ENCODE data around the gene STX11.
A peak's percentile ranks its signal among the peaks of the same experiment; 100 is the strongest.

Gene STX11

GRCh38 chr6:144215932-144216667, 65.8 kb downstream of the STX11 start:
- Histone ChIP-seq H3K9me3 (ENCODE audit: control insufficient read depth, insufficient read depth, low read length) (0 out of 2 replicates have a peak, but pooled peaks cover 3% of the 10 kb centered on the region), H3K27me3 (ENCODE audit: control insufficient read depth, low read length) (no peaks in the 10 kb centered on the region), H3K9me2 (replicated peaks; ENCODE audit: control insufficient read depth, low read length) (no peaks in the 10 kb centered on the region), H3K4me3 (ENCODE audit: low read length) (peak overlapping the region; percentile 74), H3F3A (ENCODE audit: control insufficient read depth, insufficient read depth) (no peaks in the 10 kb centered on the region), H3K4me2 (ENCODE audit: low read length) (peak overlapping the region; percentile 95), H4K20me1 (ENCODE audit: control insufficient read depth, insufficient read depth, low read depth, low read length) (no peaks in the 10 kb centered on the region), H3K79me2 (ENCODE audit: control insufficient read depth, low read length) (no peaks in the 10 kb centered on the region), H3K27ac (ENCODE audit: low read depth, low read length) (peak overlapping the region; percentile 55), H3K36me3 (ENCODE audit: control insufficient read depth, low read length) (no peaks in the 10 kb centered on the region), H3K4me1 (ENCODE audit: control insufficient read depth, low read length) (peaks cover 17% of the 10 kb centered on the region)
- TF ChIP-seq CTCF (IDR thresholded peaks at IDR 0.05; ENCODE audit: low read depth, low read length, poor library complexity, severe bottlenecking) (peak; percentile 66), EZH2phosphoT487 (IDR thresholded peaks at IDR 0.05; ENCODE audit: borderline replicate concordance, low read length) (no peak)

GRCh38 chr6:144216668-144217218, 66.4 kb downstream of the STX11 start:
- Histone ChIP-seq H3K9me3 (ENCODE audit: control insufficient read depth, insufficient read depth, low read length) (0 out of 2 replicates have a peak, but pooled peaks cover 3% of the 10 kb centered on the region), H3K36me3 (ENCODE audit: control insufficient read depth, low read length) (no peaks in the 10 kb centered on the region), H3K27ac (ENCODE audit: low read depth, low read length) (no peak overlapping the region), H3K27me3 (ENCODE audit: control insufficient read depth, low read length) (no peaks in the 10 kb centered on the region), H3K9me2 (replicated peaks; ENCODE audit: control insufficient read depth, low read length) (no peaks in the 10 kb centered on the region), H3F3A (ENCODE audit: control insufficient read depth, insufficient read depth) (no peaks in the 10 kb centered on the region), H4K20me1 (ENCODE audit: control insufficient read depth, insufficient read depth, low read depth, low read length) (no peaks in the 10 kb centered on the region), H3K79me2 (ENCODE audit: control insufficient read depth, low read length) (no peaks in the 10 kb centered on the region), H3K4me2 (ENCODE audit: low read length) (peak overlapping the region; percentile 95), H3K4me1 (ENCODE audit: control insufficient read depth, low read length) (peaks cover 17% of the 10 kb centered on the region), H3K4me3 (ENCODE audit: low read length) (peak overlapping the region; percentile 74)
- TF ChIP-seq CTCF (IDR thresholded peaks at IDR 0.05; ENCODE audit: low read depth, low read length, poor library complexity, severe bottlenecking) (no peak), EZH2phosphoT487 (IDR thresholded peaks at IDR 0.05; ENCODE audit: borderline replicate concordance, low read length) (no peak)

GRCh38 chr6:144217264-144217663, 66.9 kb downstream of the STX11 start:
- H3K4me2 ChIP-seq (ENCODE audit: low read length), result peak overlapping the region; percentile 95
- no peak for TF ChIP-seq EZH2phosphoT487 (IDR thresholded peaks at IDR 0.05; ENCODE audit: borderline replicate concordance, low read length)
- TF ChIP-seq CTCF (IDR thresholded peaks at IDR 0.05; ENCODE audit: low read depth, low read length, poor library complexity, severe bottlenecking), result no peak
- 0 out of 2 replicates have a peak, but pooled peaks cover 3% of the 10 kb centered on the region for H3K9me3 ChIP-seq (ENCODE audit: control insufficient read depth, insufficient read depth, low read length)
- H3K27ac ChIP-seq (ENCODE audit: low read depth, low read length), result no peak overlapping the region
- H4K20me1 ChIP-seq (ENCODE audit: control insufficient read depth, insufficient read depth, low read depth, low read length), result no peaks in the 10 kb centered on the region
- peak overlapping the region; percentile 74; the same call in 1 of the 2 replicates for H3K4me3 ChIP-seq (ENCODE audit: low read length)
- H3K27me3 ChIP-seq (ENCODE audit: control insufficient read depth, low read length), result no peaks in the 10 kb centered on the region
- H3F3A ChIP-seq (ENCODE audit: control insufficient read depth, insufficient read depth), result no peaks in the 10 kb centered on the region
- no peaks in the 10 kb centered on the region for H3K79me2 ChIP-seq (ENCODE audit: control insufficient read depth, low read length)
- H3K36me3 ChIP-seq (ENCODE audit: control insufficient read depth, low read length), result no peaks in the 10 kb centered on the region
- H3K9me2 ChIP-seq (replicated peaks; ENCODE audit: control insufficient read depth, low read length), result no peaks in the 10 kb centered on the region
- peaks cover 17% of the 10 kb centered on the region for H3K4me1 ChIP-seq (ENCODE audit: control insufficient read depth, low read length)
